ENCODE results near the gene FOXP1.

FOXP1 gene

DNA sequence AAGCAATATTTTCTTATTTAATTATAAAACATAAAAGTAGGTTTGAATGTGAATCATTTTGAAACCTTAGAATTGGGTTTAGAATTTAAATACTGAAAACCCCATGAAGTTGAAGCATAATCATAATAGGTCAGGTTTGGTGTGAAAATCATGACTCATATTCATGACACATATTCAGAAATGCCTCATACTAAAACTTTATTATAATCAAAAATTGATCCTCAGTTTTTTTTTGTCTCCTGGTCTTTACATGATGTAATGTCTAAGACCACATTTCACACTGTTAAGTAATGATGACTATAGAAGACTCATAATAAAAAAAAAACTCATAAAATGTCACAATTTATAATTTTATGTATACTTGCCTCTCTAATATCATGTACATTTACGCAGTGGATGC is 190.4 kb downstream of the FOXP1 start:
- Histone ChIP-seq H3K9me2 (replicated peaks; ENCODE audit: control insufficient read depth, low read length) (no peaks in the 10 kb centered on the region), H3K4me2 (ENCODE audit: low read length) (peak overlapping the region; percentile 78), H4K20me1 (ENCODE audit: control insufficient read depth, insufficient read depth, low read depth, low read length) (no peaks in the 10 kb centered on the region; the same call in 1 of the 2 replicates), H3F3A (ENCODE audit: control insufficient read depth, insufficient read depth) (peaks cover 25% of the 10 kb centered on the region), H3K27me3 (ENCODE audit: control insufficient read depth, low read length) (no peaks in the 10 kb centered on the region), H3K36me3 (ENCODE audit: control insufficient read depth, low read length) (0 out of 2 replicates have a peak, but pooled peaks cover 4% of the 10 kb centered on the region), H3K9me3 (ENCODE audit: control insufficient read depth, insufficient read depth, low read length) (no peaks in the 10 kb centered on the region), H3K4me1 (ENCODE audit: control insufficient read depth, low read length) (peaks cover 88% of the 10 kb centered on the region), H3K4me3 (ENCODE audit: low read length) (no peak overlapping the region), H3K27ac (ENCODE audit: low read depth, low read length) (peak overlapping the region; percentile 95), H3K79me2 (ENCODE audit: control insufficient read depth, low read length) (peaks cover 85% of the 10 kb centered on the region)
- no peak for TF ChIP-seq EZH2phosphoT487 (IDR thresholded peaks at IDR 0.05; ENCODE audit: borderline replicate concordance, low read length)
- TF ChIP-seq, protein P1, sequence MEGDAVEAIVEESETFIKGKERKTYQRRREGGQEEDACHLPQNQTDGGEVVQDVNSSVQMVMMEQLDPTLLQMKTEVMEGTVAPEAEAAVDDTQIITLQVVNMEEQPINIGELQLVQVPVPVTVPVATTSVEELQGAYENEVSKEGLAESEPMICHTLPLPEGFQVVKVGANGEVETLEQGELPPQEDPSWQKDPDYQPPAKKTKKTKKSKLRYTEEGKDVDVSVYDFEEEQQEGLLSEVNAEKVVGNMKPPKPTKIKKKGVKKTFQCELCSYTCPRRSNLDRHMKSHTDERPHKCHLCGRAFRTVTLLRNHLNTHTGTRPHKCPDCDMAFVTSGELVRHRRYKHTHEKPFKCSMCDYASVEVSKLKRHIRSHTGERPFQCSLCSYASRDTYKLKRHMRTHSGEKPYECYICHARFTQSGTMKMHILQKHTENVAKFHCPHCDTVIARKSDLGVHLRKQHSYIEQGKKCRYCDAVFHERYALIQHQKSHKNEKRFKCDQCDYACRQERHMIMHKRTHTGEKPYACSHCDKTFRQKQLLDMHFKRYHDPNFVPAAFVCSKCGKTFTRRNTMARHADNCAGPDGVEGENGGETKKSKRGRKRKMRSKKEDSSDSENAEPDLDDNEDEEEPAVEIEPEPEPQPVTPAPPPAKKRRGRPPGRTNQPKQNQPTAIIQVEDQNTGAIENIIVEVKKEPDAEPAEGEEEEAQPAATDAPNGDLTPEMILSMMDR (IDR thresholded peaks at IDR 0.05; ENCODE audit: low read depth, low read length, poor library complexity, severe bottlenecking), result no peak

DNA sequence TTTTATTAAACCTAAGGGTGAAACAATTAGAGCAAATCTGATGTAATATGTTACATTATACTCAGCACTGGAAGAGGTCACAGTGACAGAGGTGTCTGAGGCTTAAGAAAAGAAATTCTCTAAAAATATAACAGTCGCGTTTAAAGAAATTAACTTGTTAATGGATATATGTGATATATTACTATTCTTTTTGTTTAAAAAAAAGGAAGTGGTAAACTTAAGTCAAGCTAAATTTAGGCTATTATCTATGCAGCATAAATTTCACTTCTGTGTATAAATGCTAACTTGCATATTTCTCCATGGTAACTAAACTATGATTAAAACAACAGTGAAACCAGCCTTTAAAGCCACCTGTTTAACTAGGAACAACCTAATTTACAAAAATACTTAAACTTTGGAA is 191.3 kb downstream of the FOXP1 start:
- H3K9me3 ChIP-seq (ENCODE audit: control insufficient read depth, insufficient read depth, low read length), result no peaks in the 10 kb centered on the region
- TF ChIP-seq EZH2phosphoT487 (IDR thresholded peaks at IDR 0.05; ENCODE audit: borderline replicate concordance, low read length), result no peak
- TF ChIP-seq, protein P1 (IDR thresholded peaks at IDR 0.05; ENCODE audit: low read depth, low read length, poor library complexity, severe bottlenecking), result no peak
- peak overlapping the region; percentile 95 for H3K27ac ChIP-seq (ENCODE audit: low read depth, low read length)
- H3K79me2 ChIP-seq (ENCODE audit: control insufficient read depth, low read length), result peaks cover 85% of the 10 kb centered on the region
- no peaks in the 10 kb centered on the region for H3K27me3 ChIP-seq (ENCODE audit: control insufficient read depth, low read length)
- 0 out of 2 replicates have a peak, but pooled peaks cover 5% of the 10 kb centered on the region for H4K20me1 ChIP-seq (ENCODE audit: control insufficient read depth, insufficient read depth, low read depth, low read length)
- peak overlapping the region; percentile 65 for H3K4me3 ChIP-seq (ENCODE audit: low read length)
- H3K36me3 ChIP-seq (ENCODE audit: control insufficient read depth, low read length), result 0 out of 2 replicates have a peak, but pooled peaks cover 4% of the 10 kb centered on the region
- peaks cover 25% of the 10 kb centered on the region for H3F3A ChIP-seq (ENCODE audit: control insufficient read depth, insufficient read depth)
- H3K4me2 ChIP-seq (ENCODE audit: low read length), result peak overlapping the region; percentile 78
- H3K4me1 ChIP-seq (ENCODE audit: control insufficient read depth, low read length), result peaks cover 88% of the 10 kb centered on the region
- no peaks in the 10 kb centered on the region for H3K9me2 ChIP-seq (replicated peaks; ENCODE audit: control insufficient read depth, low read length)

DNA sequence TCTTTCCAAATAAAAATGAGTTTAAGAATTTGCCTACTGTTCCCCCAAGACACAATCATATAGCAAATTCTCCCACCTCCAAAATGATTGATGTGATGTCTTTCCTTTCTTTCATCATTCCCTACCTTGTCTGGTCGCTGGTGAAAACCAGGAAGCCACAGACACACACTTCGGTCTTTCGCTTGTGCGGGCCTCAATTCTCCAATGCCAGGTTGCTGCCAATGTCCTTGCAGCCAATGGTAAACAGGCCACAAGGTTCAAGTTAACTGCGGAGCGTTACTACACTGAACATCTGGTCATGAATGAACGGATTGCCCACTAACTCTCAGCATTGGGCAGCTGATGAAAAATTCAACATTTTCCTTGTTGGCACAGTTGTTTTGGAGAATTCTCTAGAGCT is 192.2 kb downstream of the FOXP1 start:
- H3K4me1 ChIP-seq (ENCODE audit: control insufficient read depth, low read length), result peaks cover 87% of the 10 kb centered on the region
- no peaks in the 10 kb centered on the region for H3K9me2 ChIP-seq (replicated peaks; ENCODE audit: control insufficient read depth, low read length)
- 0 out of 2 replicates have a peak, but pooled peaks cover 4% of the 10 kb centered on the region for H3K36me3 ChIP-seq (ENCODE audit: control insufficient read depth, low read length)
- H3F3A ChIP-seq (ENCODE audit: control insufficient read depth, insufficient read depth), result peaks cover 25% of the 10 kb centered on the region
- H3K9me3 ChIP-seq (ENCODE audit: control insufficient read depth, insufficient read depth, low read length), result no peaks in the 10 kb centered on the region
- no peak for TF ChIP-seq EZH2phosphoT487 (IDR thresholded peaks at IDR 0.05; ENCODE audit: borderline replicate concordance, low read length)
- TF ChIP-seq, protein P1 (IDR thresholded peaks at IDR 0.05; ENCODE audit: low read depth, low read length, poor library complexity, severe bottlenecking), result no peak
- peak overlapping the region; percentile 95 for H3K27ac ChIP-seq (ENCODE audit: low read depth, low read length)
- H4K20me1 ChIP-seq (ENCODE audit: control insufficient read depth, insufficient read depth, low read depth, low read length), result 0 out of 2 replicates have a peak, but pooled peaks cover 9% of the 10 kb centered on the region
- H3K4me2 ChIP-seq (ENCODE audit: low read length), result peak overlapping the region; percentile 78
- peak overlapping the region; percentile 65 for H3K4me3 ChIP-seq (ENCODE audit: low read length)
- peaks cover 87% of the 10 kb centered on the region for H3K79me2 ChIP-seq (ENCODE audit: control insufficient read depth, low read length)
- H3K27me3 ChIP-seq (ENCODE audit: control insufficient read depth, low read length), result no peaks in the 10 kb centered on the region
